Common myeloid progenitor, CD34-positive (primary cell): ENCODE results near the gene SLC6A16.

Experiments
- CTCF ChIA-PET: fragments of 350-600 bp; sonication (Branson Sonifier 250); formaldehyde crosslinking; loops from one replicate; lab custom pipeline; 2021; ENCODE audit warnings: antibody characterized with exemption; lab: Charles Lee
- POLR2A ChIA-PET: fragments of 350-600 bp; sonication (Branson Sonifier 250); formaldehyde crosslinking; loops from one replicate; lab custom pipeline; 2021; ENCODE audit warnings: antibody characterized with exemption; lab: Charles Lee
- DNase-seq, 3 donors: peaks; one replicate each; pipeline versions ENCODE4 v3.0.0 to v3.0.0-alpha.2; 2013
- H3K27ac ChIP-seq, 2 experiments: 1 replicate in 1 of 2; 2 replicates in 1 of 2; pipeline ENCODE4 v1.7.0; 2013; ENCODE audit warnings: inconsistent platforms in 2 of 2, low read length in 2 of 2, mild to moderate bottlenecking in 2 of 2, low read depth in 1 of 2, moderate library complexity in 1 of 2; ENCODE audit not compliant: severe bottlenecking in 2 of 2, insufficient read depth in 1 of 2, poor library complexity in 1 of 2
- H3K27me3 ChIP-seq, 5 experiments: replicated peaks in 2 of 5; 1 replicate in 3 of 5; 2 replicates in 2 of 5; pipeline versions ENCODE4 v1.6.1 to v1.7.0; 2013; ENCODE audit warnings: low read length in 4 of 5, mild to moderate bottlenecking in 2 of 5, moderate library complexity in 2 of 5, inconsistent platforms in 1 of 5; ENCODE audit not compliant: insufficient read depth in 5 of 5, control insufficient read depth in 4 of 5
- H3K36me3 ChIP-seq, 4 experiments: 1 replicate in 2 of 4; 2 replicates in 2 of 4; pipeline versions ENCODE4 v1.6.1 to v1.7.0; 2013; ENCODE audit warnings: low read length in 3 of 4, control low read depth in 1 of 4, mild to moderate bottlenecking in 1 of 4; ENCODE audit not compliant: control insufficient read depth in 4 of 4, insufficient read depth in 4 of 4
- H3K4me1 ChIP-seq, 4 experiments: 1 replicate in 3 of 4; 2 replicates in 1 of 4; pipeline versions ENCODE4 v1.6.1 to v1.7.1; 2013; ENCODE audit warnings: low read length in 3 of 4, mild to moderate bottlenecking in 3 of 4, control low read depth in 1 of 4, inconsistent platforms in 1 of 4, moderate library complexity in 1 of 4; ENCODE audit not compliant: control insufficient read depth in 4 of 4, insufficient read depth in 4 of 4; ENCODE audit errors: control extremely low read depth in 1 of 4
- H3K4me3 ChIP-seq, 7 experiments: 1 replicate in 4 of 7; 2 replicates in 3 of 7; pipeline versions ENCODE4 v1.5.1 to v1.7.0; 2013; ENCODE audit warnings: mild to moderate bottlenecking in 7 of 7, low read length in 6 of 7, moderate library complexity in 6 of 7, inconsistent platforms in 2 of 7, low read depth in 2 of 7, control low read depth in 1 of 7; ENCODE audit not compliant: insufficient read depth in 4 of 7, control insufficient read depth in 1 of 7; ENCODE audit errors: extremely low read depth in 1 of 7
- H3K9me3 ChIP-seq, 5 experiments: 1 replicate in 4 of 5; 2 replicates in 1 of 5; pipeline versions ENCODE4 v1.6.1 to v1.7.1; 2013; ENCODE audit warnings: low read length in 4 of 5, mild to moderate bottlenecking in 2 of 5, inconsistent platforms in 1 of 5, low read depth in 1 of 5, moderate library complexity in 1 of 5; ENCODE audit not compliant: control insufficient read depth in 4 of 5, insufficient read depth in 2 of 5; ENCODE audit errors: control extremely low read depth in 1 of 5
- WGBS: methylation state at CpG from one replicate; pipeline ENCODE4 v1.1.5; 2013; ENCODE audit not compliant: insufficient coverage; 5-methylcytosine and 5-hydroxymethylcytosine counted together

The SLC6A16 gene

GRCh38 chr19:49363268-49364082 lies 38.5 kb upstream of the SLC6A16 start, which contains the start of gene DKKL1:
Gene DKKL1, plus strand, starts transcription at chr19:49363877. Its CDS starts 122 bp downstream, at chr19:49363999.
- H3K27ac ChIP-seq: peak within 1 kb of the TSS in 1 of 2 experiments; percentile 61
- H3K4me1 ChIP-seq: peaks cover 0 to 37% (median 23%) of the 10 kb centered on the region in 4 experiments
- POLR2A ChIA-PET: no interaction called here
- H3K27me3 ChIP-seq: peaks cover 0 to 55% (median 16%) of the 10 kb centered on the region in 5 experiments
- H3K9me3 ChIP-seq: no peaks in the 10 kb centered on the region
- H3K4me3 ChIP-seq: peak within 1 kb of the TSS in 5 of 7 experiments; percentile 26 to 64 (median 54)
- CTCF ChIA-PET: no interaction called here
- whole genome bisulfite sequencing: 2% methylated on average over 37 of the region's 46 CpGs
- no peaks in the 10 kb centered on the region for H3K36me3 ChIP-seq
- DNase-seq: peak; percentile 79 to 85 (median 84)

DNA sequence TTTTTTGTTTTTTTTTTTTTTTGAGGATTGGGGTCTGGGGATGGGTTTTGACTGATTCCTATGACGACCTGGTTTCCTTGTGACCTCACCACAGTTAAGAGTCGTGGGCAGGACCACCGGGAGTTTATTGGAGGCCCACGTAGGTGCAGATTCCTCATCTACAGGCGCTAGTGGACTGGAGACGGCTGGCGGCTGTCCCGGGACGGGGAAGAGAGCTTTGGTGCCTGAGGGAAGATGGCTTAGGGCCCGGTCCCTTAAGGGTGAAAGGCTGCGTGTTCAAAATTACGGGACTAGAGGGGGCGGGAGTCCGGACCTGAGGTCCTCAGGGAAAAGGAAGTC lies 37.9 kb upstream of the SLC6A16 start:
- Histone ChIP-seq H3K36me3 (no peaks in the 10 kb centered on the region), H3K27ac (no peak overlapping the region), H3K9me3 (no peaks in the 10 kb centered on the region), H3K4me3 (peak overlapping the region in 5 of 7 experiments; percentile 19 to 51 (median 51)), H3K4me1 (peaks cover 0 to 37% (median 23%) of the 10 kb centered on the region in 4 experiments), H3K27me3 (peaks cover 0 to 55% (median 16%) of the 10 kb centered on the region in 5 experiments)
- WGBS: 0% methylated on average over 10 of the region's 14 CpGs
- DNase-seq: peak; percentile 14 to 53 (median 33)
- POLR2A ChIA-PET: no interaction called here
- CTCF ChIA-PET: no interaction called here

DNA sequence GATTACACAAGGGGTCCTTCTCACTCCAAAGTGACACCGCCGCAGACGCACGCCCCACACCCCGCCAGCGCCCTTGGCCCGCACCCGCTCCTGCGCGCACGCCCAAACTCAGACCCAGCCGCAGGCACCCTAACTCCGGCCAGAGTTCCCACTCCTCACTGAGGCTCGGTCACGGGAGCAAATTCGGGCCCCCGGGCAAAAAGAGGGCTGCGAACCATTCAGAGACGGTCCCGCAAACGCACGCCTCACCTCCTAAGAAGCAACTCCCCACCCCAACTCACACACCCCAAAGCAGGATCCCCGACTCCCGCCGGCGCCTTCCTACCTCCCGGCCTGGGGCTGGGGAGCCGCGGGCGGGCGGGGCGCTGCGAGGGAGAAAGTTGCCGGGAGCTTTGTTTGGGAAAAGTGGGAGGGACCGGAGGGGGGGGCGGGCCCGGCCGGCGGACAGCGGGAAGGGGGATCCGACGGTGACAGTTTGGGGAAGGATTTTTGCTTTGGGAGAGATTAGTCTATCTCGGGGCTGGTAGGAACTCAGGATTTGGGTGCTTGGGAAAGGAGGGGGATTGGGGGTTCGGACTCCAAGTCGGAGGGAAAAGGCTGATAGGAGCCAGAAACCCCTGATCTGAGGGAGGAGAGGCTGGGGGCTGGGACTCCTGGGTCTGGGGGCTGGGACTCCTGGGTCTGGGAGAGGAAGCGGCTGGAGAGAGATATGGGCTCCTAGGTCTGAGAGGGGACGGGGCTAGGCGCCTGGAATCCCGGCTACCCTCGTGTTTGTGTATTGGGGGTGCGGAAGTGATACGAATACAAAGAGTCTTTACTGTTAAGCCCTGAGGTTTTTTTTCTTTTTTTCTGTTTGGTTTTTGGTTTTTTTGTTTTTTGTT lies 37.3 kb upstream of the SLC6A16 start, which contains the start of gene TEAD2:
TSS of gene TEAD2 (minus strand) at position 369 of the 881 bp plus-strand sequence. CDS start 2,341 bp downstream, outside the sequence.
- CTCF ChIA-PET: no interaction called here
- no peaks in the 10 kb centered on the region for H3K9me3 ChIP-seq
- peaks cover 0 to 53% (median 16%) of the 10 kb centered on the region in 5 experiments for H3K27me3 ChIP-seq
- peak within 1 kb of the TSS in 6 of 7 experiments; percentile 16 to 64 (median 50) for H3K4me3 ChIP-seq
- POLR2A ChIA-PET: no interaction called here
- peak within 1 kb of the TSS in 1 of 2 experiments; percentile 61 for H3K27ac ChIP-seq
- peaks cover 0 to 37% (median 23%) of the 10 kb centered on the region in 4 experiments for H3K4me1 ChIP-seq
- WGBS: 0% methylated on average over 28 of the region's 52 CpGs
- H3K36me3 ChIP-seq: no peaks in the 10 kb centered on the region
- peak; percentile 14 to 41 (median 28) for DNase-seq

DNA sequence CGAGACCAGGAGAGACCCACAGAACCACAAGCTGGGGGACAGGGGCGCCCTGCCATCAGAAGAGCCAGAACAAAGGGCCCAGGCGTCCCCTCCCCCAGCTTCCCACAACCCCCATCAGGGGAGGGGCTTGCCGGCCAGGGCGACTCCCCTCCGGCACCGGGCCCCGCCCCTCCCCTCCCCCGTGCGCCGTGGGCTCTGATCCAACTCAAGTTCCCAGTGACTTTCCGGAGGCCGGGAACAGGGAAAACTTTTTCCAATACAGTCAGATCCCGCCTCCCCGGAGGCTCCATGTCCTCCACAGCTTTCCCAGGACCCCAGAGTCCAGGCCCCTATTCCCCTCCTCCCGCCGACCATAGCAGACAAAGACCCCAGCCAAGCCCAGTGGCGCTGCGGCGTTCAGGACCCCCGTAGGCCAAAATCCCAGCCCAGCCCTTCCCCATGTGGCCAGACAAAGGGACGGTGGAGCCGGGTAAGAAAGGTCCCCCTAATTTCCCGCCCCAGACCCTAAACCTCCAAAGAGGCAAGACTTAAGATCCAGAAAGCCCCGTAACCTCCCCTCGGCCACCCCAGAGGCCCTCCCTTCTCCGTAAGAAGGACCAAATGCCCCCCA lies 36.6 kb upstream of the SLC6A16 start:
- no peaks in the 10 kb centered on the region for H3K9me3 ChIP-seq
- ChIA-PET CTCF (no interaction called here), POLR2A (no interaction called here)
- H3K4me1 ChIP-seq: peaks cover 0 to 37% (median 23%) of the 10 kb centered on the region in 4 experiments
- 7% methylated on average over 22 of the region's 27 CpGs for WGBS
- H3K4me3 ChIP-seq: peak overlapping the region in 5 of 7 experiments; percentile 16 to 64 (median 54)
- peak in 2 of 3 donors; percentile 6 to 9 for DNase-seq
- peaks cover 0 to 52% (median 16%) of the 10 kb centered on the region in 5 experiments for H3K27me3 ChIP-seq
- H3K36me3 ChIP-seq: no peaks in the 10 kb centered on the region
- H3K27ac ChIP-seq: peak overlapping the region in 1 of 2 experiments; percentile 43

DNA sequence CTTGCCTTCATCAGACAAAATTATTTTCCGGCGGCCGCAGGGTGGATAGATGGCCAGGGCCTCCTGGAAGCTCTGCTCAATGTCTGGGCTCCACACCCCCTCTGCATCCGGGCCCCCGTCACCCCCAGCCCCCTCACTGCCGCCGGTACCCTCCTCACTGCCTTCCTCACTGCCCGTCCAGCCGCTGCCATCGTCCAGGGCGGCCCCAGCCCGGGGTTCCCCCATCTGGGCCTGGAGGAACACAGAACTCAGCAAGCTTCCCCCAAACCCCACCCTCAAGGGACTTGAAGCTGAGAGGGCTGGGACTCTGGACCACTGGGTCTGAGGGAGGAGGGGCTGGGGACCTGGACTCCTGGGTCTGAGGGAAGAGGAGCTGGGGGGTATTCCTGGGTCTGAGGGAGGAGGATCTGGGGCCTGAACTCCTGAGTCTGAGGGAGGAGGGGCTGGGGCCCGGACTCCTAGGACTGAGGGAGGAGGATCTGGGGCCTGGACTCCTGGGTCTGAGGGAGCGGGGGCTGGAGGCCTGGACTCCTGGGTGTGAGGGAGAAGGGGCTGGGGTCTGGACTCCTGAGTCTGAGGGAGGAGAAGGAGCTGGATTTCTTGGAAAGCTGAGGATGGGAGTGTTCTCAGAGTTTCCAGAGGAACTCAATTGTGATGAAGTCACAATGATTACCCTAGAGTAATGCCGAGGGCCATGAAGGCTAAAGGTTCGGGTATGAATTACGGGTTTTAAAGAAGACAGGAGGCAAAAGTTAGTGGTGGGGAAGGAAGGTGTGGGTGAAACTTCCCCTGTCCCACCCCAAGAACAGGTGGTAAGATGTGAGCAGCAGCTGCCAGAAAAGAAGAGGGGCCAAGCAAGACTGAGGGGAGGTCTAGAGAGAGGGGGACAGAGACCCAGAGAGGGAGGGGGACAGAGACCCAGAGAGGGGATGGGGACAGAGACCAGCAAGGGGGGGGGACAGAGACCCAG lies 35.1 kb upstream of the SLC6A16 start:
- Histone ChIP-seq H3K4me1 (peaks cover 0 to 46% (median 31%) of the 10 kb centered on the region in 4 experiments), H3K9me3 (no peaks in the 10 kb centered on the region), H3K27ac (no peak overlapping the region), H3K4me3 (no peak overlapping the region), H3K27me3 (peaks cover 0 to 47% (median 16%) of the 10 kb centered on the region in 5 experiments), H3K36me3 (no peaks in the 10 kb centered on the region)
- POLR2A ChIA-PET: no interaction called here
- peak in 1 of 3 donors; percentile 25 for DNase-seq
- 67% methylated on average over 5 of the region's 17 CpGs for WGBS
- CTCF ChIA-PET: no interaction called here

- ChIA-PET CTCF (no interaction called here), POLR2A (interaction anchor here (0.7 kb wide), 1 partner anchor 9 kb away, joined by 3 read pairs; no protein-coding TSS in a partner anchor)
- no peak overlapping the region for H3K4me3 ChIP-seq
- H3K27ac ChIP-seq: no peak overlapping the region
- no peaks in the 10 kb centered on the region for H3K36me3 ChIP-seq
- no peak for DNase-seq
- H3K4me1 ChIP-seq: peaks cover 0 to 22% (median 15%) of the 10 kb centered on the region in 4 experiments
- H3K9me3 ChIP-seq: no peaks in the 10 kb centered on the region
- H3K27me3 ChIP-seq: peaks cover 0 to 18% (median 3%) of the 10 kb centered on the region in 5 experiments
- WGBS: 88% methylated on average over 9 of the region's 9 CpGs
Observed at GRCh38 chr19:49357186-49357585, 32.2 kb upstream of the SLC6A16 start.
